GM18870 (cell line): ENCODE results near the gene SAPCD2.
"Not testable (repeated sequence)": the region's sequence is repeated elsewhere in the genome, so short reads cannot be mapped to it uniquely, and the experiment has no call there.

ENCODE experiments used
- ATAC-seq: cut with Tn5 transposase; IDR thresholded peaks from one replicate; pipeline ENCODE4 v1.9.1; 2021; ENCODE audit warnings: moderate library complexity; ENCODE audit not compliant: unreplicated experiment

The SAPCD2 gene

DNA sequence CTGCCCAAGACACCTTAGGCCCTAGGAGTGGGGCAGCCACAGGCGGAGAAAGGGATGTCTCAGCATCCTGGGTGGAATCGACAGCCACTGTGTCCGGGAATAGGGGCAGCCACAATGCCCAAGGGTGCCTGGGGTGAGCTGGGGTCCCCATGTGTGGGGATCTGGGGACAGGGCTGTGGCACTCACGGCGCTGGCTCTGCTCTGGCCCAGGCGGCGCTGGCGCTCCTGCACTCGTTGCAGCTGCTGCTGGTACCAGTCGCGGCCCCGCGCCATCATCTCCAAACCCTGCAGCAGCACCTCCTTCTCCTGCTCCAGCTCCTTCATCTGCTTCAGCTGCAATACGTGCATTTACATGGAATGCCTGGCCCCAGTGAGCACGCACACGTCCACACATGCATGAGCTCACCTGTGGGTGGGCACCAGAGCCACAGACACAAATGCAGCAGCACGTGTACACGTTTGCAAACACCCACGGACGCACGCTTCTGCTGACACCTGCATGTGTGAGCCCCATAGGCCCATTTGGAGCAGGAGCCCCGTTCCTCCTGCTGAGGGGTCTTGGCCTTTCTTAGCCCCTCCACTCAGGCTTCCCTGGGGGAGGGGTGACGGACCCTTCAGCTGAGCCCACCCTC, 4.9 kb downstream of the SAPCD2 start:
- ATAC-seq: no peak

DNA sequence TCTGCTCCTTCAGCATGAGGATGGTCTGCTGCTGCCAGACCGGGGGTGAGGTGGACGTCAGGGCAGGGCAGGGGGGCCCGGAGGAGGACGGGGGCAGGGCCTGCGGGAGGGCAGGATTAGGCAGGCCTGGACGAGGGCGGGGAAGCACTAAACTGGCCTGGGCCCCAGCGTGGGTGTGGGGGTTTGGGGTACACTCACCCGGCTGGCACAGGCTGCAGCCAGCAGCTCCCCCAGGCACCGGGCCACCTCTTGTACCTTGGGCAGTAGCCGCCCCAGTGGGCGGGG, 5.5 kb downstream of the SAPCD2 start:
- no peak for ATAC-seq

DNA sequence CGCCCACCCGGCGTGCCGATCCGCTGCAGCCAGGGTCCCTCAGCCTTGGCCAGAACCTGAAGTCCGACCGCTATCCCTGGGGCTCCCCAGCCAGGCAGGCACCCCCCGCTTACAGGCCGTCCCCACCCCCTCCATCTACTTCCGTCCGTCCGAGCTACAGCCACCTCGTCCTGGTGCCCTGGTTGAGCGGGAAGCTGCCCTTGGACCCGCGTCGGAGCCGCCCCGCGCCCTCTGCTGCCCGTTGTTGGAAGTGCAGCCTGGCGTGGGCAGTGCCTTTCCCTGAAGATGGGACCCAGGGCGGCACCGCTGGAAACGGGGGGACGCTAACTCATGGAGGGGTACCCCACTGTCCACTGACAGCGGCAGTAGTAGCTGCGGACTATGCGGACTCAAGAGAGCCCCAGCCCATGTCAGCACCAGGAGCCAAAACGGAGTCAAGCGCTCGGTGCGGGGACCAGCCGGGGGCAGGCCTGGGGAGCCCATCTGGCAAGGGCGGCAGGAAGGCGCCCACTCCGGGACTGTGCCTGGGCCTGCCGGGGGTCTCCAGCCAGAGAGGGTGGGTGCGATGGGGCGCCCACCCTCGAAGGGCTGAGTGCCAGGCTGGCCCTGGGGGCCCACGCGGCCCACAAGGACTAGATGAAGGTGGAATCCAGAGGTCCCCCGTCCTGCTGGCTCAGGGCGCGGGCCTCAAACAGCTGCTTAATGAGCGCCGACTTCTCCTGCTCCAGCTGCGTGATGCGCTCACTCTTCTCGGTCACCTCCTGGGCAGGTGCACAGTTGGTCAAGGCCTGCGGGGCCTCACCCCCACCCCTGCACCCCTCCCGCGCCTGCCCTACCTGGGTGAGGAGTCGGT, 6.1 kb downstream of the SAPCD2 start:
- ATAC-seq: no peak

DNA sequence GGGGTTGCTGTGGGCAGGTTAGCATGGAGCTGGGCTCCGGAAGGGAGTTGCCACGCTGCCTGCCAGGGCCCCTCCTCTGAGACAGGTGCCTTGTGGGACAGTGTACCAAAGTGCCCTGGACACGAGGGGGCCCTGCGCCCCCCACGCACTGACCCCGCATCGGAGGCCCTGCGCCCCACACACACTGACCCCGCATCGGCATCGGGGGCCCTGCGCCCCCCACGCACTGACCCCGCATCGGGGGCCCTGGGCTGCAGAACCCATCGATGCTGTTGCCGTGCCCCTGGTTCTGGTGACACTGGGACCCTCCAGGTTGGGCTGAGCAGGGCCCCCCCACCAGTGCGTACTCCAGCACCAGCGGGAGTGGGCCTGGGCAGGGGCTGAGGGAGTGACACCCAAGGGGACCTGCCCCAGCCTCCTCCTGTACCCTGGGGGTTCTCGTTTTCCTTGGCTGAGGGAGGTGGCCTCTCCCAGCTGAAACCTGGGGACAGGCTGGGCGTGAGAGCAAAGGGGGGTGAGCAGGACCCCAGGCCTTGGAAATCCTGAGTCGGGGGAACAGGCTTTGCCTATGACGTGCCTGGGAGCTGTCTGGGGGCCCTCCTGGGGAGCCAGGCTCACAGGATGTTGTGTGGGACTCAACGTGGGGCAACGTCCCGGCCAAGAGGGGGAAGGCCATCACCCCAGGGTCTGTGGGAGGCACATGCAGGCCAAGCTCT, 6.9 kb downstream of the SAPCD2 start:
- no peak for ATAC-seq

DNA sequence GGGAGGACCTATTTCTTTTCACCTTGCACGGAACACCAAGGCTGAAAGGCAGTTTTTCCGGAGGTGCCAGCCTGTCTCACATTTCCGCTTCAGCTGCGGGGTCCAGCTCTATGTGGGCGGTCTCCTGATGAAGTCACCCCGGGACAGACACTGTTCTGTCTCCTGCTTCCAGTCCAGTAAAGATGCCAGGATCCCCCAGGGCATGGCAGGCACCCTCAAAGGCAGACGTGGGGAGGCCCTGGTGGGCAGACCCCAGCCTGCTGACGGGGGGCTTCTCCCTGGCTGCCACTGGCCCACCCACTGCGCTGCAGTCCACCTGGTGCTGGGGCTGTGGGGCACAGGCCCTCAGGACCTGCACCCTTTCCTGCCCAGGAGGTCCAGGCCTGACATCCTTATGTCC, 7.6 kb downstream of the SAPCD2 start:
- ATAC-seq: not testable (repeated sequence)

DNA sequence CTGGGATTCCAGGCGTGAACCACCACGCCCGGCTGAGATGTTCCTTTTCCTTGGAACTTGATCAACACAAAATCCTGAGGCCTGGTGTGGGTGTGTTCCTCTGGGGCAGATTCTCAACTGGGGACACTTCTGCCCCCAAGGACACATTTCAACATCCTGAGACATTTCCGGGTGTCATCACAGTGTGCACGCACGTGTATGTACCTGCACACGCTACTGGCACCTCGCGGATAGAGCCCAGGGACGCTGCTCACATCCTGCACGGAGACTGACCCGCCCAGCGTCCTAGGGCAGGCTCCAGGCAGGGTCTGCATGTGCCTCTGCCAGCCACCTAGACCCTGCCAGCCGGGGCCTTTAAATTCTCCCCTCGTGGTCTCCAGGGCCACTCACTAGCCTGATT, 8.0 kb downstream of the SAPCD2 start:
- no peak for ATAC-seq

DNA sequence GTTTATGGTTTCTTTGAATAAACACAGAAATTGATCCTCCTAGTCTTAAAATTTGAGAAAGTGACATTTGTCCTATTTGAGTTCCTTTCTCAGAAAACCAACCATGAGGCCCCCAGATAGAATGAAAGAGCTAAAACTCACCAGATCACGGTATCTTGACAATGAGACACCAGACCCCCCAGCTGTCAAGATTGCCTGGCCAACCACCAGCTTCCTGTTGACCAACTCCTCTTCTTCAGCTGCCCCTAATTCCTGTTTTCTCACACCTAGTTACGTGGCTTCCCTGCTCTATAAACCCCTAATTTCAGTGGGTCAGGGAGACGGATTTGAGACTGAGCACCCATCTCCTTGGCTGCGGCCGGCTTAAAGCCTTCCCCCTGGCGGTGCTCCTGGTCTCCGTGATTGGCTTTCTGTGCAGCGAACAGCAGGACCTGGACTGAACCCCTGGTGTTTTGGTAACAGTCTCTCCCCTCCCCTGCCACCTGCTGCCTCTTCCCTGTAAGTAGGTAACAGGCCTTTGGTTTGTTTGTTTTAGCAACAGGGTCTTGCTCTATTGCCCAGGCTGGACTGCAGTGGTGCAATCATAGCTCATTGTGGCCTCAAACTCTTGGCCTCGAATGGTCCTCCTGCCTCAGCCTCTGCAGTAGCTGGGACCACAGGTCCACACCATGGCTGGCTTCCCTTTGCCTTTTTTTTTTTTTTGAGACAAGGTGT, 11.7 kb downstream of the SAPCD2 start:
- no peak for ATAC-seq

DNA sequence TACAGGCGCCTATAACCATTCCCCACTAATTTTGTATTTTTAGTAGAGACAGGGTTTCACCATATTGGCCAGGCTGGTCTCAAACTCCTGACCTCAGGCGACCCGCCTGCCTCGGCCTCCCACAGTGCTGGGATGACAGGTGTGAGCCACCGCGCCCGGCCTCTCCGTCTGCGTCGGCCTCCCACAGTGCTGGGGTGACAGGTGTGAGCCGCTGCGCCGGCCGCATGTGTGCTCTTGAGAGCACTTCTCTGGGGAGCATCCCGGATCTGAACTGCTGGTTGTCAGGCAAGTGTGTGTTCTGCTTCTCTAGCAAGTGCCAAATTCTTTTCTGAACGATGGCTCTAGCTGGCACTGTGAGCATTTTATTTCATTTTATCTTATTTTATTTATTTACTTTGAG, 12.8 kb downstream of the SAPCD2 start:
- ATAC-seq: no peak

DNA sequence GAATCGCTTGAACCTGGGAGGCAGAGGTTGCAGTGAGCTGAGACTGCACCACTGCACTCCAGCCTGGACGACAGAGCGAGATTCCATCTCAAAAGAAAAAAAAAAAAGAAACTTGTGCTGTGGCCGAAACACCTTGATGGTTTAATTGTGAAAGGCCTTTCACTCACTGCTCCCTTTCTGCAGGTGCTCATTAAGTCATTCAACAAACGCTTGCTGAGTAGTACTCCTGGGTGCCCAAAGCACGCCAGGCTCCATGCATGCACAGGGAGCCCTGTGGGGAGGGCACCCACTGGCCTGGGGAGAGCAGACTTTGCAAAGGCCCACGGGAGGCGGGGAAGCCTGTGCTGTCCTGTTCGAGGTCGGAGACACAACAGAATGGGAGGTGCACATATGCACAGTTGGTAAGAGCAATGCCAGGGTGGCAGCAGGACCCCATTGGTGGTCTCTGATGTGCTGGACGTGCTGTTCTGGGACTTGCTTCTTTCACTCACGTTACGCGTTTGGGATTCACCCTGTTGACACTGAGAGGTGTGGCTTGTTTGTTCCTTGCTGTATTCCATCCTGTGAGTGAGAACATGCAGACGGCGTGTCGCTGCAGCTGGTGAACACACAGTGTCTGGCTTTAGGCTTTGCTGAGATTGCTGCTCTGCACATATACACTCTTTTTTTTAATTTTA, 13.5 kb downstream of the SAPCD2 start:
- no peak for ATAC-seq

DNA sequence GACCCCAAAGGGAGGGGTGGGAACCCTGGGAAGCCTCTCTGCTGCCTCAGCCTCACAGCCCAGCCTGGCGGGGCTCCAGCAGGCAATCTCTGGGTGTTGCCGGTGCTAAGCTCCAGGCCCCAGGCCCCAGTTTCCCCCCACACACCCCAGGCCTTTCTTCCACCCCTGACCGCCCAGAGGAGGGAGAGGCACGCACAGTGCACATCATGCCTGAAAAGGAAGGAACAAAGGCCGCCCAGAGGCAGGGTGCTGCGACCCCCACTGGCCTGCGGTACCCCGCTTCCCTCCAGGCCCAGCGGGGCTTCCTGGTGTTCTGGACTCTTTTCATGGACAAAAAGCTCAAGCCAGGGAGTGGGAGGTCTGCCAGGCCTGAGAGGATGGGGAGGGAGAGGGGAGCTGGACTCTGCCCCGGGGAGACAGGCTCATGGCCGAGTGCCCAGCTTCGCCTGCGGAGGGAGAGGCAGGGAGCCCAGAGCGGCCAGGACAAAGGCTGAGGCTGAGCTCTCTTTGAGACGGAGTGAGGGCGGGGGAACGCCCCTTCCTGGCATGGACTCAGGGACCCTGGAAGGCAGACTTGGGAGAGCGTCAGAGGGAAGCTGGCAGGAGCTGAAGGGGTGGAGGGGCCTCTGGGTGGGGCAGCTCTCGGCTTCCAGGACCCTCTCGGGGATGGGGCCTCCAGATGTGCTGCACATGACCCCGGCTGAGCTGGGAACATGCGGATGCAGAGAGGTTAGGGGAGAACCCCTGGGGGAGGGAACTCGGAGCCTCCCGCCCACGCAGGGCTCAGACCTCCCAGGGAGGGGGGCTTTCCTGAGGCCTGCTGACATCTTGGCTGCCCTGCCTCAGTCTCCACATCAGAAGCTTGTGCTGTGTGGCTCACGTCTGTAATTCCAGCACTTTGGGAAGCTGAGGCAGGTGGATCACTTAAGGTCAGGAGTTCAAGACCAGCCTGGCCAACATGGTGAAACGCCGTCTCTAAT, 14.7 kb downstream of the SAPCD2 start:
- ATAC-seq: no peak

DNA sequence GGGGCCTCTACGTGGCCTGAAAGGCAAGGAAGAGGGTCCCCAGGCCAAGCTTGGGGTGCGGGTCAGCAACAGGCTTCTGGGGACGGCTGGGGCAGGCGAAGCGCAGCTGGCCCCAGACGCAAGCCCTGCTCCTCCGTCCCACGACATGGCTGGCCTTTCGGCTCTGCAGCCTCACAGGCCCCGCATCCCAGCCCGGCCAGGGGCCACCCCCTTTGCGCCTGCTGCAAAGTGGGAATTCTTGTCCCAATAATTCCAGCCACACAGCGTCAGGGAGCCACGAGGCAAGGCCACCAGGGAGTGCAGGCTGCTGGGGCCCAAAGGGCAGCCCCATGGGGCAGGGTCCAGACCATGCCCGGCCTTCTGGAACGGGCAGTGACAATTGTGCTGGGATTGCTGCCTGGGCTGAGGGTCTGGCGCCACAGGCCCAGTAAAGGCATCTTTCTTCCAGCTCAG, 15.4 kb downstream of the SAPCD2 start:
- no peak for ATAC-seq

DNA sequence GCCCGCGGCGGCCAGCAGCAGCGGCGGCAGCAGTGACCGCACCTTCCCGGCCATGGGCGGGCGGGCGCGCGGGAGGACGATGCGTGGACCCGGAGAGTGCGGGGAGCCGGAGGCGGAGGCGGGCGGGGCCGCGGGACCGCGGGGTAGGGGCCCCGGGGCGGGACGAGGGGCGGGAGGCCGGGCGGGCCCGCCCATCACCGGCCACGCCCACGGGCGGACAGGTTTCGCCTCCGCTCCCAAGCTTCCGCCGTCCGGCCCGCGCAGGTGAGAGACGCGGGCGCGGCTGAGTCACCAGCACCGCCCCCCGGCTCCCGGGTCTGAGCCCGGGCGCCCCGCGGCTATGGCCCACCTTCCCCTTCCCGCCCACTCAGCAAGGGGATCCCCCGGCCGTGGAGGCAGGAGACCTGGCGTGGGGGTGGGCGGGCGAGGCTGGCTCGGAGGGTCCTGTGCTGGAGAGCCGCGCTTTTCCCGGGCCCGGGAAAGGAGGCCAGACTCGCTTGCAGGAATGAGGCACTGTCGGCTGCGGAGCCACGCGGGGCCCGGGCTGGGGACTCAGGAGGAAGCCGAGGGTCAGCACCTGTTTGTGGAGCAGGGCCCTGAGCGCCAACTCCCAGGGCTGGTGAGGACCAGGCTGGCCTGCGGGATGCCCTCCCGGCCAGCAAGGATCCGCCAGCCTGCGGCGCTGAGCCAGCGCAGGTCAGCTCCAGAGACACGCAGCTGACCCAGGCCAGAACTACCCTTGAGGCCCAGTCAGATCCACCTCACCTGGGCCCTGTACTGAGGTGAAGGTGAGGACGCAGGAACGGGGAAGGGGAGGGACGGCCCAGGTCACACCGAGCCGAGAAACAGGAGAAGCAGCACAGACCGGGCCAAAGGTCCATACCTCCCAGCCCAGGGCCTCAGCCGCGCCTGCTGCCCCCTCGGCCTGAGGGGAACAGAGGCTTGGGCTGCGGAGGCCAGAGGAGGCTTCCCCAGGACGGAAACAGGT, 16.1 kb downstream of the SAPCD2 start, which contains the start of gene ENTPD2:
TSS of gene ENTPD2 (minus strand) at position 118 of the 988 bp plus-strand sequence. CDS start at position 54, 64 bp downstream.
- ATAC-seq: no peak

DNA sequence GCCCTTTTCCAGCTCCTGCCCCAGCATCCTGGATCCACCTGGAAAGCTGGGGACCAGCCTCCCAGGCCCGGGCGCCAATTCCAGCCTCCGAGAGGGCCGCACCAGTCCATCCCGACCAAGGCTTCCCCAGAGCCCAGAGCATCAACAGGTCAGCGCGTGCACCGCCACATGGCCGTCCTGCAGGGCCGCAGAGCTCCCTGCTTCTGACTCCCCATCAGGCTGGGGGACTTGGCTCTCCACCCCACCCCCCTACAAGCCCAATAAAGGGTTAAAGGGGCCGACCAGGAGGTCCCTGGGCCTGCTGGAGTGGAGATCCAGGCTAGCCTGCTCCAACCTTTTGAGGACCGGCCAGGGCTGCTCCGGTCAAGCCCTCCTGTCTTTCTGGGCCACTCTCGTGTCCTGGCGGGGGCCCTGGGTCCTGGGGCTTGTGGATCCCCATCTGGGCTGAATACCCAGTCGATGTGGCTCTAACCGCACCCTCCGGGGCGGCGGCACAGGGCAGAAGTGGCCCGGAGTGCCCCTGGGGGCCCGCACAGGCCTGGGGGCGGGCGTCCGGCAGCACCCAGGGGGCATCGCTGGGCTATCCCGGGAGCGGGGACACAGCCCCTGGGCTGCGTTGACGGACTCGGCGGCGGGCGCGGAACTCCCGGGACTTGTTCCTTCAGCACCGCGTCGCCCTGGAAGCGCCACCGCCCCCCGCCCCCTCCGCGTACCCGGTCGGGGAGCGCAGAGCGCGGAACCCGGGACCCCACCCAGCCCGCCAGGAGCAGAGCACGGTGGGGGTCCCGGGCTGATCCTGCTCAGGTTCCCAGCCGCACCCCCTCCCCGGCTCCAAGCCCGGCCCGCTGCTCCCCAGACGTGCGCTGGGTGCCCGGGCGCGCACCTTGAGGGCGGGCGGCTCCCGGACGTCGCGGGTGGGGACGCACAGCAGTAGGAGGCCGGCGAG, 17.1 kb downstream of the SAPCD2 start:
- no peak for ATAC-seq

DNA sequence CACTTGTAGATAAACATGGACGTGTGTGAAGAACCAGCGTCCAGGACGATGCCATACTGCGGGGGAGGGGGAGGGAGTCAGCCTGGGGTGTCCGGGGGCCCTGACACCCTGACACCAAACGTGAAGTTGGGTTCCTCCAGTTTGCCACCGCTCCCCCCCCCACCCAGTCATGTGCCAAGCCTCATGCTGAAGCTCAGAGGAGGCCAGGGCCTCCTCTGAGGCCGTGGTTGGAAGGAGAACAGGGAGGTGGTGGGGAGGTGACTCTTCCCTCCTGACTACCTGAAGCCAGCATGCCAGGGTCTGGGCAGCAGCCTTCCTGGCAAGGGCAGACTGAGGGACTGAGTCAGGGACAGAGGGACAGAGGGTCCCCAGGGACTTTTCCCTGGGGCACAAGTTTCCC, 18.1 kb downstream of the SAPCD2 start:
- no peak for ATAC-seq

DNA sequence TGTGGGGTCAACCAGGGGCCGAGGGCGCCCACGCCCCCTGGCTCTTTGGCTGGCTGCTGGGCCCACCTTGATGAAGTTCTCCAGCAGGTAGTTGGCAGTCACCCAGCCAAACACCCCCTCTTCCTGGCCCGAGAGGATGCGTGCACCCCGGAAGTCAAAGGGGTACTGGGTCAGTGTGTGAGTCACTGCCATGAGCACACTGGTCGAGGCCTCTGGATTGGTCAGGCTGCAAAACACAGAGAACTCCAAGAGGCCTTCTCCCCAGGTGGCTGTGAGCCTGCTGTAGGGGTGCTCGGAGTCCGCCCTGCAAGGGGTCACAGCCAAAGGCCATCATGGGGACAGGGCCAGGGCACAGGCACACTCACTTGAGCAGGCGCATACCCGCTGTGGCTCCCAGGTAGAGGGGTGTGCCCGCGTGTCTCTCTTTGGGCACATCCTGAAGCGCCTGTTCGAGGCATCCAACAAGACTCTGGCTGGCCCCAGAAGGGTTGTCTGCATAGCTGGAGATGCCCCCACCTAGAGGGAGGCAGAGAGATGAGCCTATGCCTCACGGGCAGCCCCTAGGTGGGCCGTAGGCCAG, 19.1 kb downstream of the SAPCD2 start:
- ATAC-seq: no peak

DNA sequence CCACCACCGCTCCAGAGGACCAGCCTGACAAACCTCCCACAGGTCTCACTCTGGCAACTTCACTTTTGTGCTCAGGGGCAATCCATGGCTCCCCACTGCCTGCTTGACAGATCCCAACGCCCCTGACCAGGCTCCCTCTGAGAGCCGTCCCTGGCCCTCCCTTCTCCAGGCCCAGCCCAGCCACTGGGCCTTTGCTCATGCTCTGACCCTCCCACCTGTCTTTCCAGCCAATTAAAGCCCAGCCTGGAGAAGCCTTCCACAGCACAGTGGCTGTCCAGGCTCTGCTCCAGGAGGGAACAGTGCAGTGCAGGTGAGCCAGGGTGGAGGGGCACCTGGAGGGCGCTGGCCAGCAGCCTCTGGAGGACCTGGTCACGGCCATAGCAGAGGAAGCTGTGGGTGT, 19.8 kb downstream of the SAPCD2 start:
- no peak for ATAC-seq
